ENCODE results near the gene PIGZ. TPM values are rescaled to one million over a fixed set of nuclear protein-coding genes. Genes with fewer than 3 reads are reported as not detected.

The PIGZ gene
- total RNA-seq, 1 experiment from 2014 or later: 0.15 TPM

DNA sequence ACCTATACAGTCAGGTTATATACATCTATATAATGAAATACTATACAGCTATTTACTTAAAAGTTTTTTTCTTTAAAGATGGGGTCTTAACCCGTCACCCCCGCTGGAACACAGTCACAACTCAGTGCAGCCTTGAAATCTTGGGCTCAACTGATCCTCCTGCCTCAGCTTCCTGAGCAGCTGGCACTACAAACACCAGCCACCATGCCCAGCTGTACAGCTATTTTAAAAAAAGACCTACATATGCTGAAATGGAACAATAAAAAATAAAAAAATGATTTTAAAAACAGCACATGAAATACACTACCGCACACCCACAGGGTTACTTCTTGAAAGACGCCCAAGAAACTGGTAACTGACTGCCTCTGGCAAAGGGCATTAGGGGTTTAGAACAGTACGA, 30.1 kb downstream of the PIGZ start:
- Mint-ChIP-seq H3K36me3 (ENCODE audit: insufficient read depth in 1 of 3, low read depth in 3 of 3) (peaks cover 44 to 72% (median 51%) of the 10 kb centered on the region in 3 experiments; a peak in 6 of 7 replicates), H3K27ac (0 out of 7 replicates have a peak overlapping the region, but pooled peaks of 1 of the 3 experiments have one; percentile 23), H3K4me3 (no peak overlapping the region), H3K9me3 (no peaks in the 10 kb centered on the region; a peak in 1 of 5 replicates), H3K4me1 (peaks cover 8 to 21% of the 10 kb centered on the region in 2 experiments), H3K27me3 (ENCODE audit: low read depth) (peaks cover 2% of the 10 kb centered on the region; the same call in 1 of the 2 replicates)
- TF ChIP-seq, protein P1, sequence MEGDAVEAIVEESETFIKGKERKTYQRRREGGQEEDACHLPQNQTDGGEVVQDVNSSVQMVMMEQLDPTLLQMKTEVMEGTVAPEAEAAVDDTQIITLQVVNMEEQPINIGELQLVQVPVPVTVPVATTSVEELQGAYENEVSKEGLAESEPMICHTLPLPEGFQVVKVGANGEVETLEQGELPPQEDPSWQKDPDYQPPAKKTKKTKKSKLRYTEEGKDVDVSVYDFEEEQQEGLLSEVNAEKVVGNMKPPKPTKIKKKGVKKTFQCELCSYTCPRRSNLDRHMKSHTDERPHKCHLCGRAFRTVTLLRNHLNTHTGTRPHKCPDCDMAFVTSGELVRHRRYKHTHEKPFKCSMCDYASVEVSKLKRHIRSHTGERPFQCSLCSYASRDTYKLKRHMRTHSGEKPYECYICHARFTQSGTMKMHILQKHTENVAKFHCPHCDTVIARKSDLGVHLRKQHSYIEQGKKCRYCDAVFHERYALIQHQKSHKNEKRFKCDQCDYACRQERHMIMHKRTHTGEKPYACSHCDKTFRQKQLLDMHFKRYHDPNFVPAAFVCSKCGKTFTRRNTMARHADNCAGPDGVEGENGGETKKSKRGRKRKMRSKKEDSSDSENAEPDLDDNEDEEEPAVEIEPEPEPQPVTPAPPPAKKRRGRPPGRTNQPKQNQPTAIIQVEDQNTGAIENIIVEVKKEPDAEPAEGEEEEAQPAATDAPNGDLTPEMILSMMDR (conservative IDR thresholded peaks at IDR 0.05): no peak
- no peak overlapping the region for H2BK5ac ChIP-seq (ENCODE audit: insufficient read length, low read length)
- H3K4me2 ChIP-seq (ENCODE audit: insufficient read depth, insufficient read length, low read length): no peak overlapping the region
- no peaks in the 10 kb centered on the region for H3K27me3 ChIP-seq (ENCODE audit: insufficient read depth, low read length)
- H2BK12ac ChIP-seq (ENCODE audit: insufficient read length, low read depth, low read length): no peak overlapping the region
- no peak overlapping the region for H3K23ac ChIP-seq (ENCODE audit: insufficient read length, low read depth, low read length)
- no peak overlapping the region for H3K9ac ChIP-seq (ENCODE audit: extremely low read depth, insufficient read length, low read length)
- DNase-seq: no peak
- no peaks in the 10 kb centered on the region for H4K20me1 ChIP-seq (ENCODE audit: control insufficient read depth, insufficient read depth, insufficient read length)
- H4K8ac ChIP-seq (replicated peaks; ENCODE audit: insufficient read length, low read depth, low read length): no peak overlapping the region
- H3T11ph ChIP-seq (ENCODE audit: low read length): no peak overlapping the region
- H3K27ac ChIP-seq (ENCODE audit: insufficient read length, low read depth, low read length): no peak overlapping the region
- no peak overlapping the region for H2BK15ac ChIP-seq (ENCODE audit: low read depth, low read length)
- H2AFZ ChIP-seq (ENCODE audit: low read length): no peak overlapping the region
- peaks cover 16% of the 10 kb centered on the region; the same call in 1 of the 2 replicates for H3K79me2 ChIP-seq (ENCODE audit: insufficient read depth, low read length)
- H4K5ac ChIP-seq (ENCODE audit: insufficient read length, low read depth, low read length): no peak overlapping the region
- no peak overlapping the region for H2BK120ac ChIP-seq (ENCODE audit: low read depth, low read length, poor library complexity, severe bottlenecking)
- no CpG with 5 or more reads among the region's 5 CpGs for WGBS (ENCODE audit: extremely low coverage, insufficient read length, low lambda C conversion rate)
- H3K4me1 ChIP-seq (ENCODE audit: insufficient read depth, low read length): peaks cover 1% of the 10 kb centered on the region; the same call in 1 of the 2 replicates
- no peak overlapping the region for H3K18ac ChIP-seq (ENCODE audit: insufficient read length, low read depth, low read length)
- H3K79me1 ChIP-seq (ENCODE audit: insufficient read depth, low read depth, low read length, poor library complexity, severe bottlenecking): peaks cover 5% of the 10 kb centered on the region
- H3K4ac ChIP-seq (ENCODE audit: low read depth, low read length): no peak overlapping the region
- H2BK20ac ChIP-seq (ENCODE audit: low read depth, low read length, poor library complexity, severe bottlenecking): no peak overlapping the region
- H4K91ac ChIP-seq (ENCODE audit: insufficient read length, low read depth, low read length): no peak overlapping the region
- no peak overlapping the region for H3K14ac ChIP-seq (ENCODE audit: insufficient read depth, low read length)
- no peak overlapping the region for H3K56ac ChIP-seq (ENCODE audit: insufficient read length, low read depth, low read length)
- no peaks in the 10 kb centered on the region for H3K9me3 ChIP-seq (ENCODE audit: control insufficient read depth, low read depth, low read length)
- H3K23me2 ChIP-seq (ENCODE audit: insufficient read length, low read depth, low read length, poor library complexity, severe bottlenecking): peaks cover 8% of the 10 kb centered on the region
- no peak overlapping the region for H2AK5ac ChIP-seq (ENCODE audit: insufficient read length, low read length)
